Thoracic aorta (tissue), 2 donors: ENCODE measurements around the gene TEAD4. TPM values are rescaled to one million over a fixed set of nuclear protein-coding genes. Genes with fewer than 3 reads are reported as not detected.
"Not testable (repeated sequence)": the region's sequence is repeated elsewhere in the genome, so short reads cannot be mapped to it uniquely, and the experiment has no call there.

ENCODE experiments used
- ATAC-seq: fragments of 150-250 bp; one replicate; pipeline ENCODE4 v1.8.0; 2017; ENCODE audit warnings: low read depth; ENCODE audit not compliant: insufficient number of reproducible peaks, low FRiP score
- DNase-seq: peaks from one replicate; pipeline ENCODE4 v3.0.0-alpha.2; 2020; ENCODE audit warnings: low spot score
- H3K27ac ChIP-seq, 2 donors: fragments of 200-600 bp; sonication (generic); 1 replicate in 1 of 2; 2 replicates in 1 of 2; pipeline ENCODE4 v1.5.1; 2016; ENCODE audit warnings: mild to moderate bottlenecking in 2 of 2, moderate library complexity in 2 of 2
- H3K27me3 ChIP-seq: fragments of 200-600 bp; sonication (generic); replicated peaks from 2 replicates; pipeline ENCODE4 v1.6.0; 2016; ENCODE audit warnings: mild to moderate bottlenecking; ENCODE audit not compliant: insufficient read depth
- H3K36me3 ChIP-seq: fragments of 200-600 bp; sonication (generic); one replicate; pipeline ENCODE4 v1.5.1; 2016
- H3K4me1 ChIP-seq, 2 donors: fragments of 200-600 bp; sonication (generic); 1 replicate in 1 of 2; 2 replicates in 1 of 2; pipeline versions ENCODE4 v1.5.1 to v1.6.0; 2016; ENCODE audit warnings: low read depth in 2 of 2, mild to moderate bottlenecking in 1 of 2; ENCODE audit not compliant: control insufficient read depth in 1 of 2
- H3K4me3 ChIP-seq: fragments of 200-600 bp; sonication (generic); 2 replicates; pipeline ENCODE4 v1.5.1; 2016; ENCODE audit warnings: mild to moderate bottlenecking
- H3K9me3 ChIP-seq: fragments of 200-600 bp; sonication (generic); 2 replicates; pipeline ENCODE4 v1.5.1; 2016
- CTCF ChIP-seq: fragments of 200-600 bp; sonication (generic); IDR thresholded peaks from one replicate; pipeline ENCODE4 v1.5.1; 2019; ENCODE audit warnings: antibody characterized with exemption
- total RNA-seq, 2 donors: library from RNA; depleted of rRNA; stranded (reverse); fragments of >200 nt; gene quantifications; one replicate each; pipeline versions ENCODE4 v1.1.0 to v1.2.3, GENCODE V29; 2016

Gene TEAD4
- total RNA-seq, 2 donors from 2014 or later, result 42.5 to 62.6 TPM

- no peak for DNase-seq
- Histone ChIP-seq H3K36me3 (no peaks in the 10 kb centered on the region), H3K27ac (no peak overlapping the region), H3K4me1 (no peaks in the 10 kb centered on the region), H3K4me3 (no peak overlapping the region), H3K9me3 (peaks cover 4% of the 10 kb centered on the region), H3K27me3 (peaks cover 6% of the 10 kb centered on the region)
- no peak for TF ChIP-seq CTCF
- ATAC-seq, result no peak
These were observed 102.5 kb downstream of the TEAD4 start for GRCh38 chr12:3061501-3062215.

DNA sequence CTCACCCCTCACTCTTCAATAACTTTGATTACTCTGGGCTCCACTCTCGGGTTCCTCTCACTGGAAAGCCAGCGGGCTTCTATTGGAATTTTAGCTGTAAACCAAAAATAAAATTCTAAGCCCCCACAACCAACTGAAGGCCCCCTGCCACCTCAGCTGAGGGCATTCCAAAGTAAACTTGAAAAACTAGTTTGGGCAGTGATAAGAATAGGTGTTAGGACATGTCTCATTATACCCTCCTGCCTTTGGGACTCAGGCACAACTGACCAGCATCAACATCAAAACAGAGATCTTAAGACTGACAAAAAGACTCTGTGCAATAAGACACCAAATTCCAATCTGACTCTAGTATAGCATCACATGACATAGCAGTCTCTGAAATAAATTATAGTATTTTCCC lies 106.1 kb downstream of the TEAD4 start:
- H3K4me1 ChIP-seq, result no peaks in the 10 kb centered on the region
- no peaks in the 10 kb centered on the region for H3K36me3 ChIP-seq

GRCh38 chr12:3065846-3066245 lies 106.6 kb downstream of the TEAD4 start:
- H3K36me3 ChIP-seq, H3K27me3 ChIP-seq, H3K4me3 ChIP-seq, H3K4me1 ChIP-seq, ATAC-seq, H3K9me3 ChIP-seq, H3K27ac ChIP-seq, DNase-seq: not testable (repeated sequence)

More for the DNA sequence above, 106.1 kb downstream of the TEAD4 start:
- DNase-seq, result no peak
- ATAC-seq, result no peak
- Histone ChIP-seq H3K9me3 (peaks cover 4% of the 10 kb centered on the region), H3K4me3 (no peak overlapping the region), H3K27ac (no peak overlapping the region), H3K27me3 (peaks cover 6% of the 10 kb centered on the region)
- no peak for TF ChIP-seq CTCF

DNA sequence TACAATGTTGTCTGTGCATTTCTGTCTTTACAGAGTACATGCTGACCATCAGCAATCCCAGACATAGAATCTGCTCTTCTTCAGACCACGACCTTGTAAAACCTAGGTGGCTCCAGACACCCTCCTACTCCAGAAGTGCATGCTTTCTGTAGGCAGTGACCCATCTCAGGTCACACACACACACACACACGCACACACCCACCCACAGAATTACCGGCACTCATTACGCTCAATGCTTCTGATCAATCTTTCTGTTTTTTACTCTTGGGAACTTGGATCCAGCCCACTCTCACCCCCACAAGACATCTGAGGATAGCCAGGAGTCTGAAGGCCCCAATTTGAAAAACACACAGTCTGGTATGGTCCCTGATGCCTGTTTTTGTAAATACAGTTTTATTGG lies 110.5 kb downstream of the TEAD4 start:
- Histone ChIP-seq H3K27me3 (no peaks in the 10 kb centered on the region), H3K9me3 (no peaks in the 10 kb centered on the region), H3K27ac (no peak overlapping the region), H3K4me3 (no peak overlapping the region), H3K4me1 (peaks cover 0 to 14% of the 10 kb centered on the region in 2 donors), H3K36me3 (no peaks in the 10 kb centered on the region)
- no peak for TF ChIP-seq CTCF
- DNase-seq (no peak), ATAC-seq (no peak)

DNA sequence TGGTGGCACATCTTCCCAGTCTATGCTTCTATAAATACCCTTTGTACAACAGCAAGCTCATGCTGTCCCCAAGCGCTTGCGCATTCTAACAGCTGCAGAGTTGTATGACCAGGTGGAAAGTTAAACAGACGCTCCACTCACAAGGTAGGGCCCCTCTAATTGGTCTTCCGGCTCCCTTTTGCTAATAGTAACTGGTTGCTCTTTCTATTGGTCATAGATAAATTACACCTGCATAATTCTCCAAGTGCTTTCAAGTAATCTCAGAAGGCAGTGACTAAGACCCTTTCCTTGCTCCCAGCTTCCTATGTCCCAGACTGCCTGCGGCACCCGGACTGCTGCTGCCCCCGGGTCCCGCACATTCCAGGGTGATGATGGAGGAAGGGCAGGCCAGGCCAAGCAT lies 111.9 kb downstream of the TEAD4 start:
- Histone ChIP-seq H3K27ac (no peak overlapping the region), H3K4me1 (peaks cover 0 to 17% of the 10 kb centered on the region in 2 donors), H3K4me3 (no peak overlapping the region), H3K9me3 (no peaks in the 10 kb centered on the region), H3K27me3 (no peaks in the 10 kb centered on the region), H3K36me3 (no peaks in the 10 kb centered on the region)
- DNase-seq (no peak), ATAC-seq (no peak)
- TF ChIP-seq CTCF, result no peak

DNA sequence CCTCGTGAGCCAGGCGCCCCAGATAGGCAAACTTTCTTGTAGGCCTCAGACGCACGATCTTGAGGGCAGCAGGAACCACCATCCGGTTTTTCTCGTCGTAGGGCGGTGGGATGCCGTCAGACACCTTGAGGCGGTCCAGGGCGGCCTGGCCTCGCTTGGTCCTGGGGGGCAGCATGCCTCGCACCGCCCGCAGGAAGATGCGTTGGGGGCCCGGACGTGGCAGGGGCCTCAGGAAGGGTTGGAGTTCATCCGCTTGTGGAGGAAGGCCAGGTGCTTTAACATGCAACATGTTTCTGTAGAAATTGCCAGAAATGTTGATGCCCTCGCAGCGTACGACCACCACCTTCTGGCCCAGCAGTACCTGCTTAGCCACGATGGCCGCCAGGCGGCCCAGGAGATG lies 112.5 kb downstream of the TEAD4 start:
- Histone ChIP-seq H3K4me3 (no peak overlapping the region), H3K4me1 (peaks cover 0 to 23% of the 10 kb centered on the region in 2 donors), H3K36me3 (no peaks in the 10 kb centered on the region), H3K27ac (no peak overlapping the region), H3K9me3 (no peaks in the 10 kb centered on the region), H3K27me3 (no peaks in the 10 kb centered on the region)
- ATAC-seq, result no peak
- TF ChIP-seq CTCF, result no peak
- no peak for DNase-seq
